ENCODE data around the gene FAM9C. TPM values are rescaled to one million over a fixed set of nuclear protein-coding genes. Genes with fewer than 3 reads are reported as not detected.

Gene FAM9C
- total RNA-seq, 1 donor from 2014 or later = not detected

- no peak for DNase-seq
- Mint-ChIP-seq H3K36me3 (ENCODE audit: unreplicated experiment) (no peaks in the 10 kb centered on the region), H3K27ac (ENCODE audit: unreplicated experiment) (no peak overlapping the region), H3K27me3 (ENCODE audit: unreplicated experiment) (no peaks in the 10 kb centered on the region), H3K4me1 (ENCODE audit: low read depth, unreplicated experiment) (peaks cover 12% of the 10 kb centered on the region), H3K4me3 (ENCODE audit: unreplicated experiment) (no peak overlapping the region), H3K9me3 (ENCODE audit: unreplicated experiment) (no peaks in the 10 kb centered on the region)
- no peak for TF ChIP-seq CTCF (IDR thresholded peaks at IDR 0.05; ENCODE audit: partially characterized antibody, unreplicated experiment)
Measured at GRCh38 chrX:13081395-13082205, 37.2 kb upstream of the FAM9C start.

GRCh38 chrX:13080128-13080795, 35.8 kb upstream of the FAM9C start:
- Mint-ChIP-seq H3K27ac (ENCODE audit: unreplicated experiment) (no peak overlapping the region), H3K4me3 (ENCODE audit: unreplicated experiment) (no peak overlapping the region)

GRCh38 chrX:13078739-13079444, 34.5 kb upstream of the FAM9C start:
- H3K27ac Mint-ChIP-seq (ENCODE audit: unreplicated experiment) = no peak overlapping the region
- H3K9me3 Mint-ChIP-seq (ENCODE audit: unreplicated experiment) = no peaks in the 10 kb centered on the region
- H3K36me3 Mint-ChIP-seq (ENCODE audit: unreplicated experiment) = no peaks in the 10 kb centered on the region
- no peaks in the 10 kb centered on the region for H3K27me3 Mint-ChIP-seq (ENCODE audit: unreplicated experiment)
- no peak for TF ChIP-seq CTCF (IDR thresholded peaks at IDR 0.05; ENCODE audit: partially characterized antibody, unreplicated experiment)
- peaks cover 5% of the 10 kb centered on the region for H3K4me1 Mint-ChIP-seq (ENCODE audit: low read depth, unreplicated experiment)
- H3K4me3 Mint-ChIP-seq (ENCODE audit: unreplicated experiment) = no peak overlapping the region
- DNase-seq = no peak

More at GRCh38 chrX:13080128-13080795, 35.8 kb upstream of the FAM9C start:
- H3K36me3 Mint-ChIP-seq (ENCODE audit: unreplicated experiment) = no peaks in the 10 kb centered on the region
- peaks cover 5% of the 10 kb centered on the region for H3K4me1 Mint-ChIP-seq (ENCODE audit: low read depth, unreplicated experiment)
- no peaks in the 10 kb centered on the region for H3K27me3 Mint-ChIP-seq (ENCODE audit: unreplicated experiment)
- no peak for DNase-seq
- no peaks in the 10 kb centered on the region for H3K9me3 Mint-ChIP-seq (ENCODE audit: unreplicated experiment)
- no peak for TF ChIP-seq CTCF (IDR thresholded peaks at IDR 0.05; ENCODE audit: partially characterized antibody, unreplicated experiment)

GRCh38 chrX:13077168-13077567, 32.7 kb upstream of the FAM9C start:
- no peak for TF ChIP-seq CTCF (IDR thresholded peaks at IDR 0.05; ENCODE audit: partially characterized antibody, unreplicated experiment)
- Mint-ChIP-seq H3K9me3 (ENCODE audit: unreplicated experiment) (no peaks in the 10 kb centered on the region), H3K27ac (ENCODE audit: unreplicated experiment) (no peak overlapping the region), H3K27me3 (ENCODE audit: unreplicated experiment) (no peaks in the 10 kb centered on the region), H3K4me1 (ENCODE audit: low read depth, unreplicated experiment) (peaks cover 3% of the 10 kb centered on the region), H3K4me3 (ENCODE audit: unreplicated experiment) (no peak overlapping the region), H3K36me3 (ENCODE audit: unreplicated experiment) (no peaks in the 10 kb centered on the region)
- no peak for DNase-seq
